ENCODE results near the gene APOBEC3F.
"Not testable (repeated sequence)": the region's sequence is repeated elsewhere in the genome, so short reads cannot be mapped to it uniquely, and the experiment has no call there.

The APOBEC3F gene

DNA sequence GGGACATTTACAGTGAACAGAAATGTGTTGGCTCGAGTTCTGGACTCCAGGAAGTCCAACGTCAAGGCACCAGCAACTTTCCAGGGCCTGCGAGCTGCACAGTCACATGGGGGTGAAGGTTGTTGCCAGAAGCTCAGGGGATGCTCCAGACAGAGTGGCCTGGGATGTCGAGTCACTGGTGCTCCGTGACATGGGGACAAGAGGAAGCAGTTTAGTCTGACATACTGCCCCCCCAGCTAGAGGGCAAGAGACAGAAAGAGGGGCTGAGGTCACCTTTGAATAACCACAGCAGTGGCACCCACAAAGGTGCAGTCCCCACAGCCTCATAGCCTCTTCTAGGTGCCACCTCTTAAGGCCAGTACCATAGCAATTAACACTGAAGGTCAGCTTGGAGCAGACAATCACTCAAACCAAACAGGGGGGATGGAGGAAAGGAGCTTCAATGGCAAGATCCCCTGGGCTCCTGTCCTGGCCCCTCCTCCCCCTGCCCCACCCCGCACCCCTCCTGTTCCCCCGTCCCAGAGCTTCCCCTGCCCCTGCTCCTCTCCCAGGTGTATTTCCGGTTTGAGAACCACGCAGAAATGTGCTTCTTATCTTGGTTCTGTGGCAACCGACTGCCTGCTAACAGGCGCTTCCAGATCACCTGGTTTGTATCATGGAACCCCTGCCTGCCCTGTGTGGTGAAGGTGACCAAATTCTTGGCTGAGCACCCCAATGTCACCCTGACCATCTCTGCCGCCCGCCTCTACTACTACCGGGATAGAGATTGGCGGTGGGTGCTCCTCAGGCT, 15.9 kb upstream of the APOBEC3F start:
- TF ChIP-seq GATA3 (IDR thresholded peaks at IDR 0.05; ENCODE audit: low read depth, low read length) (no peak), GATA2 (IDR thresholded peaks at IDR 0.05; ENCODE audit: low read depth, low read length) (no peak)

GRCh38 chr22:39026509-39027150, 14.0 kb upstream of the APOBEC3F start:
- TF ChIP-seq GATA2 (IDR thresholded peaks at IDR 0.05; ENCODE audit: low read depth, low read length) (no peak), GATA3 (IDR thresholded peaks at IDR 0.05; ENCODE audit: low read depth, low read length) (no peak)

DNA sequence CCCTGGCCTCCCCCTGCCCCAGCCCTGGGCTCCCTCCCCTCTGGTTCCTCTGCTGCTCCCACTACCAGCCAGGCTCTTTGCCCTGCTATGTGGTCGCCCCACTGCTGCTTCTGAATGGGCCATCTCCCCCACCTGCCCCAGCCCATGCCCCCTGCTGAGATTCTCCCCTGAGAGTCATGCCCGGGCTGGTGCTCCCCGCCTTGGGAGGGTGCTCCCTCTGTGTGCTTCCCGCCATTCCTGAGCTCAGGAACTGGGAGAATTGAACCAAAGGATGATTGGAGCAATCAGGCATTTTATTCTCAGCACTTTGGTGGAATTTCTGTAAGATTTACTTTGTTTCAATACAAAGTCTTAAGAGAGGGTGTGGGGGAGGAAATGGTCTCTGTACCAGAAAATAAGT, 12.9 kb upstream of the APOBEC3F start:
- TF ChIP-seq GATA2 (IDR thresholded peaks at IDR 0.05; ENCODE audit: low read depth, low read length) (no peak), GATA3 (IDR thresholded peaks at IDR 0.05; ENCODE audit: low read depth, low read length) (no peak)

GRCh38 chr22:39028281-39028680, 12.4 kb upstream of the APOBEC3F start:
- no peak for TF ChIP-seq GATA3 (IDR thresholded peaks at IDR 0.05; ENCODE audit: low read depth, low read length)
- no peak for TF ChIP-seq GATA2 (IDR thresholded peaks at IDR 0.05; ENCODE audit: low read depth, low read length)

GRCh38 chr22:39029227-39029626, 11.4 kb upstream of the APOBEC3F start:
- TF ChIP-seq GATA3 (IDR thresholded peaks at IDR 0.05; ENCODE audit: low read depth, low read length): no peak
- TF ChIP-seq GATA2 (IDR thresholded peaks at IDR 0.05; ENCODE audit: low read depth, low read length): no peak

- TF ChIP-seq GATA3 (IDR thresholded peaks at IDR 0.05; ENCODE audit: low read depth, low read length): no peak
- no peak for TF ChIP-seq GATA2 (IDR thresholded peaks at IDR 0.05; ENCODE audit: low read depth, low read length)
Measured at GRCh38 chr22:39030705-39031104, 10.0 kb upstream of the APOBEC3F start.

DNA sequence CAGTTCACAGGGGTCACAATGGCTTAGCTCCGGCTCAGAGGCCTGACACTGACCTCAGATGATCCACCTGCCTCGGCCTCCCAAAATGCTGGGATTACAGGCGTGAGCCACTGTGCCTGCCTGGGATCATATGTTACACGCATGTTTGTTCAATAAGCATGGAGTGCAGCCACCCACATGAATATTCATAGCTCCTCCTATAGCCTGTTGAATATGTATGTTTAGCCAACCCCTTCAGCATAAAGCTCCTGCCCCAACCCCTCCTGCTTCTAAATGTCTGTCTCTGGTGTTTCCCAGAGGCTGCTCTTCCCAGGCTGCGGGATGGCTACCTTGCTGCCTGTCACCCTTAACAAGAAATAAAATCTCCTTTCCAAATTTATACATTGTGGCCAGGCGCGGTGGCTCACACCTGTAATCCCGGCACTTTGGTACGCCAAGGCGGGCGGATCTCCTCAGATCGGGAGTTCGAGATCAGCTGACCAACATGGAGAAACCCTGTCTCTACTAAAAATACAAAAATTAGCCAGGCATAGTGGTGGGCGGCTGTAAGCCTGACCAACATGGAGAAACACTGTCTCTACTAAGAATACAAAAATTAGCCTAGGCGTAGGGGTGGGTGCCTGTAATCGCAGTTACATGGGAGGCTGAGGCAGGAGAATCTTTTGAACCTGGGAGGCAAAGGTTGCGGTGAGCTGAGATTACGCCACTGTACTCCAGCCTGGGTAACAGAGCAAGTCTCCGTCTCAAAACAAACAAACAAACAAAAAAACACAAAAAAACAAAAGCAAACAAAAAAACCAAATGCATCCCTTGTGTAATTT, 1.1 kb upstream of the APOBEC3F start:
- TF ChIP-seq GATA2 (IDR thresholded peaks at IDR 0.05; ENCODE audit: low read depth, low read length) (no peak), GATA3 (IDR thresholded peaks at IDR 0.05; ENCODE audit: low read depth, low read length) (no peak)

DNA sequence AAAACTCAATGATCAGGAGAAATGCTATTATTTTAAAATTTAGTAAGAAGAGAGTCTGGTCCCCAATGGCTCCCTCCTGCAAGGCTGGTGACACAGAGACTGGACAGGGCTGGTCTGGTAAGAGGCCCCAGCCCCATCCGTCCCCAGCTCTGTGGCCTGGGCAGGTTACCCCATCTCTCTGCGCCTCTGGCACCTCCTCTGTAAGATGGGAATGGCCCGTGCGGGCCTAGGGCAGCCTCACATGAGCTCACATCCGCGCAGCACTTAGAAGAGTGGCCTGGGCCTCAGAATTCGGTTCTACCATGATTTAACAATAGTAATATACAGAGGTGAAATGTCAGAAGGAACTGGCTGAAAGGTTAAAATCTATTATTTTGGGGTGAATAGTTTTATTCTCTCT, 1.2 kb downstream of the APOBEC3F start:
- TF ChIP-seq GATA3 (IDR thresholded peaks at IDR 0.05; ENCODE audit: low read depth, low read length) (no peak), GATA2 (IDR thresholded peaks at IDR 0.05; ENCODE audit: low read depth, low read length) (no peak)

GRCh38 chr22:39055658-39056057, 15.0 kb downstream of the APOBEC3F start:
- TF ChIP-seq GATA2 (IDR thresholded peaks at IDR 0.05; ENCODE audit: low read depth, low read length): no peak
- TF ChIP-seq GATA3 (IDR thresholded peaks at IDR 0.05; ENCODE audit: low read depth, low read length): no peak

GRCh38 chr22:39068033-39068785, 27.5 kb downstream of the APOBEC3F start:
- TF ChIP-seq GATA3 (IDR thresholded peaks at IDR 0.05; ENCODE audit: low read depth, low read length): no peak
- TF ChIP-seq GATA2 (IDR thresholded peaks at IDR 0.05; ENCODE audit: low read depth, low read length): no peak

GRCh38 chr22:39070186-39070585, 29.5 kb downstream of the APOBEC3F start:
- no peak for TF ChIP-seq GATA2 (IDR thresholded peaks at IDR 0.05; ENCODE audit: low read depth, low read length)
- TF ChIP-seq GATA3 (IDR thresholded peaks at IDR 0.05; ENCODE audit: low read depth, low read length): no peak

- TF ChIP-seq GATA2 (IDR thresholded peaks at IDR 0.05; ENCODE audit: low read depth, low read length): no peak
- TF ChIP-seq GATA3 (IDR thresholded peaks at IDR 0.05; ENCODE audit: low read depth, low read length): no peak
Measured at GRCh38 chr22:39073981-39074380, 33.3 kb downstream of the APOBEC3F start.

DNA sequence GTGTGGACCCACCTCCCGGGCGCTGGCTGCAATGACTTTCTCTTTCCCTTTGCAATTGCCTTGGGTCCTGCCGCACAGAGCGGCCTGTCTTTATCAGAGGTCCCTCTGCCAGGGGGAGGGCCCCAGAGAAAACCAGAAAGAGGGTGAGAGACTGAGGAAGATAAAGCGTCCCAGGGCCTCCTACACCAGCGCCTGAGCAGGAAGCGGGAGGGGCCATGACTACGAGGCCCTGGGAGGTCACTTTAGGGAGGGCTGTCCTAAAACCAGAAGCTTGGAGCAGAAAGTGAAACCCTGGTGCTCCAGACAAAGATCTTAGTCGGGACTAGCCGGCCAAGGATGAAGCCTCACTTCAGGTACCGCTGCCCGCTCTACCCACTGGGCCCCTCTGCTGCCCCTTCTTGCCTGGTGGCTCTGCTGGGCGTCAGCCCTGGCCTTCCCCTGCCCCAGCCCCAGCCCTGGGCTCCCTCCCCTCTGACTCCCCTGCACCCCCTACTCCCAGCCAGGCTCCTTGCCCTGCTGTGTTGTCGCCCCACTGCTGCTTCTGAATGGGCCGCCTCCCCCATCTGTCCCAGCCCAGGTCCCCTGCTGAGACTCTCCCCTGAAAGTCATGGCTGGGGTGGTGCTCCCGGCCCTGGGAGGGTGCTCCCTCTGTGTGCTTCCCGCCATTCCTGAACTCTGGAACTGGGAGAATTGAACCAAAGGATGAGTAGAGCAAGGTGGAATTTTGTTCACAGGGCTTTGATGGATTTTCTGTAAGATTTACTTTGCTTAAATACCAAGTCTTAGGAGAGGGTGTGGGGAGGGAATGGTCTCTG, 36.6 kb downstream of the APOBEC3F start, which contains the start of gene APOBEC3G:
Gene APOBEC3G (plus strand): TSS at position 250 of the 815 bp plus-strand sequence. CDS start 87 bp downstream, at position 337.
- TF ChIP-seq GATA2, GATA3 (IDR thresholded peaks at IDR 0.05; ENCODE audit: low read depth, low read length): not testable (repeated sequence)
